ENCODE measurements around the gene LHFPL6. TPM values are rescaled to one million over a fixed set of nuclear protein-coding genes. Genes with fewer than 3 reads are reported as not detected.

LHFPL6 gene
- total RNA-seq, 1 donor from 2014 or later = 38.5 TPM

- Mint-ChIP-seq H3K4me1 (ENCODE audit: unreplicated experiment) (no peaks in the 10 kb centered on the region), H3K9me3 (ENCODE audit: unreplicated experiment) (no peaks in the 10 kb centered on the region), H3K27ac (ENCODE audit: unreplicated experiment) (no peak overlapping the region), H3K36me3 (ENCODE audit: low read depth, unreplicated experiment) (peaks cover 3% of the 10 kb centered on the region), H3K4me3 (ENCODE audit: unreplicated experiment) (no peak overlapping the region), H3K27me3 (ENCODE audit: unreplicated experiment) (no peaks in the 10 kb centered on the region)
- no peak for DNase-seq (ENCODE audit: low spot score)
- TF ChIP-seq CTCF (IDR thresholded peaks at IDR 0.05; ENCODE audit: unreplicated experiment) = no peak
Measured at GRCh38 chr13:39469676-39470075, 133.3 kb downstream of the LHFPL6 start.

- H3K4me1 Mint-ChIP-seq (ENCODE audit: unreplicated experiment) = no peaks in the 10 kb centered on the region
- H3K27me3 Mint-ChIP-seq (ENCODE audit: unreplicated experiment) = no peaks in the 10 kb centered on the region
- H3K27ac Mint-ChIP-seq (ENCODE audit: unreplicated experiment) = no peak overlapping the region
- no peak for DNase-seq (ENCODE audit: low spot score)
- peaks cover 3% of the 10 kb centered on the region for H3K36me3 Mint-ChIP-seq (ENCODE audit: low read depth, unreplicated experiment)
- no peak overlapping the region for H3K4me3 Mint-ChIP-seq (ENCODE audit: unreplicated experiment)
- TF ChIP-seq CTCF (IDR thresholded peaks at IDR 0.05; ENCODE audit: unreplicated experiment) = no peak
- H3K9me3 Mint-ChIP-seq (ENCODE audit: unreplicated experiment) = no peaks in the 10 kb centered on the region
Measured at GRCh38 chr13:39468306-39468705, 134.7 kb downstream of the LHFPL6 start.

GRCh38 chr13:39463611-39464010 is 139.4 kb downstream of the LHFPL6 start:
- H3K36me3 Mint-ChIP-seq (ENCODE audit: low read depth, unreplicated experiment) = no peaks in the 10 kb centered on the region
- no peaks in the 10 kb centered on the region for H3K27me3 Mint-ChIP-seq (ENCODE audit: unreplicated experiment)
- no peaks in the 10 kb centered on the region for H3K9me3 Mint-ChIP-seq (ENCODE audit: unreplicated experiment)
- DNase-seq (ENCODE audit: low spot score) = no peak
- H3K4me3 Mint-ChIP-seq (ENCODE audit: unreplicated experiment) = no peak overlapping the region
- no peak for TF ChIP-seq CTCF (IDR thresholded peaks at IDR 0.05; ENCODE audit: unreplicated experiment)
- no peak overlapping the region for H3K27ac Mint-ChIP-seq (ENCODE audit: unreplicated experiment)
- peaks cover 16% of the 10 kb centered on the region for H3K4me1 Mint-ChIP-seq (ENCODE audit: unreplicated experiment)

- no peaks in the 10 kb centered on the region for H3K27me3 Mint-ChIP-seq (ENCODE audit: unreplicated experiment)
- no peak overlapping the region for H3K27ac Mint-ChIP-seq (ENCODE audit: unreplicated experiment)
- peaks cover 16% of the 10 kb centered on the region for H3K4me1 Mint-ChIP-seq (ENCODE audit: unreplicated experiment)
- no peak overlapping the region for H3K4me3 Mint-ChIP-seq (ENCODE audit: unreplicated experiment)
- H3K36me3 Mint-ChIP-seq (ENCODE audit: low read depth, unreplicated experiment) = no peaks in the 10 kb centered on the region
- no peak for TF ChIP-seq CTCF (IDR thresholded peaks at IDR 0.05; ENCODE audit: unreplicated experiment)
- no peaks in the 10 kb centered on the region for H3K9me3 Mint-ChIP-seq (ENCODE audit: unreplicated experiment)
- no peak for DNase-seq (ENCODE audit: low spot score)
Measured at GRCh38 chr13:39462906-39463305, 140.1 kb downstream of the LHFPL6 start.

- H3K27me3 Mint-ChIP-seq (ENCODE audit: unreplicated experiment) = no peaks in the 10 kb centered on the region
- no peak for TF ChIP-seq CTCF (IDR thresholded peaks at IDR 0.05; ENCODE audit: unreplicated experiment)
- H3K4me1 Mint-ChIP-seq (ENCODE audit: unreplicated experiment) = peaks cover 16% of the 10 kb centered on the region
- no peaks in the 10 kb centered on the region for H3K9me3 Mint-ChIP-seq (ENCODE audit: unreplicated experiment)
- no peak for DNase-seq (ENCODE audit: low spot score)
- no peaks in the 10 kb centered on the region for H3K36me3 Mint-ChIP-seq (ENCODE audit: low read depth, unreplicated experiment)
- H3K27ac Mint-ChIP-seq (ENCODE audit: unreplicated experiment) = no peak overlapping the region
- no peak overlapping the region for H3K4me3 Mint-ChIP-seq (ENCODE audit: unreplicated experiment)
Measured at GRCh38 chr13:39462428-39462827, 140.6 kb downstream of the LHFPL6 start.
